Measurements from ENCODE around the gene TAOK3. TPM values are rescaled to one million over a fixed set of nuclear protein-coding genes. Genes with fewer than 3 reads are reported as not detected.

TAOK3 gene
- total RNA-seq, 1 donor from 2014 or later = 28.6 TPM

DNA sequence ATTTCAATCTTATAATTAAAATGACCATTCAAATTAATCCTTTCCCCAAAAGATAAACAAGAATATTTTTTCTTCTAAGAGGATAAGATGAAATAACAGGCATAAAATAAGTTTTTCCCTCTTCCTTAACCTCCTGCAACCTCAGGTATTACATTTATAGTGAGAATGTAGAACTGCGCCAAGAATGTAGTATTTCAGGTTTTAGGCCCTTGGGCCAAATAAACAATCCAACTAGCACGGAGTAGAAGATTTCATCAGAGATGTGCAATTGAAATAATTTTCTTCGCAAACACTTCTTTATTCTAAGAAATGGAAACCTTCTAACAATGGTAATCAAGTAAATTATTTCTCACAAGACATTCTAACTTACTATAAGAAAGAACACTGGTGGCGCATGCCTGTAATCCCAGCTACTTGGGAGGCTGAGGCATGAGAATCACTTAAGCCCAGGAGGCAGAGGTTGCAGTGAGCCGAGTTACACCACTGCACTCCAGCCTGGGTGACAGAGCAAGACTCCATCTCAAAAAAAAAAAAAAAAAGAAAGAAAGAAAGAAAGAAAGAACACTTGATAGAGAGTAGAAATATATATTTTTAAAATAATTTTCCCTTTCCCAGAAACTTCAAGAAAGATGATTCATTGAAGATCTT is 100.8 kb downstream of the TAOK3 start:
- Mint-ChIP-seq H3K36me3 (ENCODE audit: unreplicated experiment) (no peaks in the 10 kb centered on the region), H3K4me3 (ENCODE audit: unreplicated experiment) (no peak overlapping the region)
- TF ChIP-seq, protein P1, sequence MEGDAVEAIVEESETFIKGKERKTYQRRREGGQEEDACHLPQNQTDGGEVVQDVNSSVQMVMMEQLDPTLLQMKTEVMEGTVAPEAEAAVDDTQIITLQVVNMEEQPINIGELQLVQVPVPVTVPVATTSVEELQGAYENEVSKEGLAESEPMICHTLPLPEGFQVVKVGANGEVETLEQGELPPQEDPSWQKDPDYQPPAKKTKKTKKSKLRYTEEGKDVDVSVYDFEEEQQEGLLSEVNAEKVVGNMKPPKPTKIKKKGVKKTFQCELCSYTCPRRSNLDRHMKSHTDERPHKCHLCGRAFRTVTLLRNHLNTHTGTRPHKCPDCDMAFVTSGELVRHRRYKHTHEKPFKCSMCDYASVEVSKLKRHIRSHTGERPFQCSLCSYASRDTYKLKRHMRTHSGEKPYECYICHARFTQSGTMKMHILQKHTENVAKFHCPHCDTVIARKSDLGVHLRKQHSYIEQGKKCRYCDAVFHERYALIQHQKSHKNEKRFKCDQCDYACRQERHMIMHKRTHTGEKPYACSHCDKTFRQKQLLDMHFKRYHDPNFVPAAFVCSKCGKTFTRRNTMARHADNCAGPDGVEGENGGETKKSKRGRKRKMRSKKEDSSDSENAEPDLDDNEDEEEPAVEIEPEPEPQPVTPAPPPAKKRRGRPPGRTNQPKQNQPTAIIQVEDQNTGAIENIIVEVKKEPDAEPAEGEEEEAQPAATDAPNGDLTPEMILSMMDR (IDR thresholded peaks at IDR 0.05) = no peak

DNA sequence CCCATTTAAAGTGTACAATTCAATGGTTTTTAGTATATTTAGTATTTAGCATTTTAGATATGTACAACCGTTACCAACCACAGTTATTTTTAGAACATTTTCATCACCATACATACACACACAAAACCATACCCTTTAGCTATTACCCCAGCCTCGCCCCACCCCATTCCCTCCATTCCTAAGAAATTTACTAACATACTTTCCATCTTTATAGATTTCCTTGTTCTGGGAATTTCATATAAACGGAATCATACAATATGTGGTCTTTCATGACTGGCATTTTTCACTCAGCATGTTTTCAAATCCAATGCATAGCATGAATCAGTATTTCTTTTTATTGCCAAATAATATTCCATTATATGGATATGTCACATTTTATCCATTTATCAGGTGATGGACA is 101.5 kb downstream of the TAOK3 start:
- peaks cover 9% of the 10 kb centered on the region for H3K4me1 Mint-ChIP-seq (ENCODE audit: unreplicated experiment)
- no peak overlapping the region for H3K27ac Mint-ChIP-seq (ENCODE audit: unreplicated experiment)
- TF ChIP-seq, protein P1 (IDR thresholded peaks at IDR 0.05) = no peak
- no peaks in the 10 kb centered on the region for H3K27me3 Mint-ChIP-seq (ENCODE audit: unreplicated experiment)
- H3K4me3 Mint-ChIP-seq (ENCODE audit: unreplicated experiment) = no peak overlapping the region
- H3K9me3 Mint-ChIP-seq (ENCODE audit: unreplicated experiment) = no peaks in the 10 kb centered on the region
- no peaks in the 10 kb centered on the region for H3K36me3 Mint-ChIP-seq (ENCODE audit: unreplicated experiment)
- DNase-seq (ENCODE audit: extremely low spot score, unreplicated experiment) = no peak

More for the DNA sequence above, 100.8 kb downstream of the TAOK3 start:
- Mint-ChIP-seq H3K27ac (ENCODE audit: unreplicated experiment) (no peak overlapping the region), H3K9me3 (ENCODE audit: unreplicated experiment) (no peaks in the 10 kb centered on the region), H3K4me1 (ENCODE audit: unreplicated experiment) (peaks cover 9% of the 10 kb centered on the region), H3K27me3 (ENCODE audit: unreplicated experiment) (no peaks in the 10 kb centered on the region)
- DNase-seq (ENCODE audit: extremely low spot score, unreplicated experiment) = no peak

DNA sequence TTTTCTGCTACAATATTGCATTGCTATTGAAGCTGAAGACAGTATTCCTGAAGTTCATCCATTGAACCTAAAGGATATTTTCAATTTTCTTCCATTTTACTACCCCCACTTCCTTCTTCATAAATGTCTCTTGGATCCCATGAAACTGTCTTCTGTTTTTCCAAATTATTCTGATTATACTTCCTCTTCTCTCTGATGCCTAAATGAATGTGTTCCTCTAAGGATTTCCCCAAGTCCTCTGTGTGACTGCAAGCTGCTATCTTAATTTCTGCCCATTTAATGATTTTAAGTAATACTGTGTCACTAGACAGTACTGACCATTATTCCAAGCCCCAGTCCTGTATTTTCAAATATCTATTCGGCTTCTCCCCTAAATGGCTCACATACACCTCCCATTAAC is 102.9 kb downstream of the TAOK3 start:
- Mint-ChIP-seq H3K27me3 (ENCODE audit: unreplicated experiment) (no peaks in the 10 kb centered on the region), H3K4me3 (ENCODE audit: unreplicated experiment) (no peak overlapping the region), H3K36me3 (ENCODE audit: unreplicated experiment) (no peaks in the 10 kb centered on the region), H3K4me1 (ENCODE audit: unreplicated experiment) (peaks cover 9% of the 10 kb centered on the region), H3K27ac (ENCODE audit: unreplicated experiment) (no peak overlapping the region), H3K9me3 (ENCODE audit: unreplicated experiment) (no peaks in the 10 kb centered on the region)
- no peak for DNase-seq (ENCODE audit: extremely low spot score, unreplicated experiment)
- TF ChIP-seq, protein P1 (IDR thresholded peaks at IDR 0.05) = no peak

DNA sequence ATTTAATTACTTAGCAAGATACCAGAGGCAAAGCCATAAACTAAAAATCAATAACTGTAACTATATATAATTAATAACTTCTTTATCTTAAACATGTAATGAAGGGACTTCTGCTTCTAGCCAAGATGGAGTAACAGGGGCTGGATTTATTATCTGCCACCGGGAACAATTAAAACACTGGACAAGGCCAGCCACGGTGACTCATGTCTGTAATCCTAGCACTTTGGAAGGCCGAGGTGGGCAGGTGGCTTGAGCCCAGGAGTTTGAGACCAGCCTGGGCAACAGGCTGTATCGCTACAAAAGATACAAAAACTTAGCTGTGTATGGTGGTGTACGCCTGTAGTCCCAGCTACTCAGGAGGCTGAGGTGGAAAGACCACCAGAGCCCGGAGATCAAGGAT is 113.6 kb downstream of the TAOK3 start:
- peaks cover 21% of the 10 kb centered on the region for H3K36me3 Mint-ChIP-seq (ENCODE audit: unreplicated experiment)
- H3K9me3 Mint-ChIP-seq (ENCODE audit: unreplicated experiment) = peaks cover 6% of the 10 kb centered on the region
- no peaks in the 10 kb centered on the region for H3K4me1 Mint-ChIP-seq (ENCODE audit: unreplicated experiment)
- H3K27me3 Mint-ChIP-seq (ENCODE audit: unreplicated experiment) = no peaks in the 10 kb centered on the region
- H3K27ac Mint-ChIP-seq (ENCODE audit: unreplicated experiment) = no peak overlapping the region
- TF ChIP-seq, protein P1 (IDR thresholded peaks at IDR 0.05) = no peak
- H3K4me3 Mint-ChIP-seq (ENCODE audit: unreplicated experiment) = no peak overlapping the region
- DNase-seq (ENCODE audit: extremely low spot score, unreplicated experiment) = no peak

DNA sequence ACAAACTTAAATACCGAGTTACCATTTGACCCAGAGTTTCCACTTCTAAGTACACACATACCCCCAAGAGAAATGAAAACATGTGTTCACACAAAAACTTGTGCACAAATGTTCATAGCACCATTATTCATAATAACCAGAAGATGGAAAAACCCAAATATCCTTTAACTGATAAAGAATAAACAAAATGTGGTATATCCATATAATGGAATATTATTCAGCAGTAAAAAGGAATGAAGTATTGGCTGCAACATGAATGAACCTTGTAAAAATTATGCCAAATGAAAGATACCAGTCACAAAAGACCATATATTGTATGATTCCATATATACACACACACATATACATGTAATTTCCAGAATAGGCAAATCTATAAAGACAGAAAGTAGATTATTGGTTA is 116.4 kb downstream of the TAOK3 start:
- Mint-ChIP-seq H3K27me3 (ENCODE audit: unreplicated experiment) (no peaks in the 10 kb centered on the region), H3K27ac (ENCODE audit: unreplicated experiment) (no peak overlapping the region), H3K36me3 (ENCODE audit: unreplicated experiment) (peaks cover 15% of the 10 kb centered on the region), H3K4me1 (ENCODE audit: unreplicated experiment) (no peaks in the 10 kb centered on the region), H3K4me3 (ENCODE audit: unreplicated experiment) (no peak overlapping the region), H3K9me3 (ENCODE audit: unreplicated experiment) (peaks cover 6% of the 10 kb centered on the region)
- DNase-seq (ENCODE audit: extremely low spot score, unreplicated experiment) = no peak
- TF ChIP-seq, protein P1 (IDR thresholded peaks at IDR 0.05) = no peak
